ENCODE results near the gene CNTNAP5.

The CNTNAP5 gene

DNA sequence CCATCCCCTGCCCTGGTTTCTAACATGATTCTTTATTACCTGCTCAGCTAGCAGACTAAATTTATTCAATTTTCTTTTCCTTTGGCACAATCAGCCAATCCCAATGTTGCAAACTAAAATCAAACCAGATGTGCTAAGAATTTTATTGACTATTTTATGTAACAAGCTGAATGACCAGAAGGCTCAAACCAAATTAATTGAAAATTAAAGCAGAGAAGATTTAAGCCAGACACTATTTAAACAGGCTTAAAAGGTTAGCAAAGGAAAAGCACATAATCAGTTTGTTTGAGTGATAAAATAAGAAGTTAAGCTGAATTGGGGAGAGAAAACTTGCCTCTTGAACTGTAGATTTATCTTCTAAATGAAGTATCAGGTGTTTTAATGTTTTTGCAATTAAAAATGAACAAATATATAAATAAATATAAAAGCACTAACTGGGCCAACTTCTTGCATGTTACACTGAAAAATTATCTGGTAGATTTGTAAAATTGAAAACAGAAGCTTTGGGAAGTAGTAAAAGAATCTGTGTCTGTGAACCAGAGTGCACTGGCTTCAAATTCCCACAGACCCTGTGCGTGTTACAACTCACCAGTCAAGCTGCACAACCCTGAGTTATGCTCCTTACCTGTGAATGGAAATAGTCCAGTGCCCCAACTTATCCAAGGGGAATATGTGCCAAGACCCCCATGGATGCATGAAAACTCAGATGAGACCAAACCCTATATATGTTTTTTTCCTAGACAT is 283.4 kb downstream of the CNTNAP5 start:
- Histone ChIP-seq H3K36me3 (no peaks in the 10 kb centered on the region), H3K4me3 (ENCODE audit: low read depth, low read length) (no peak overlapping the region)

GRCh38 chr2:124309563-124310138 is 284.6 kb downstream of the CNTNAP5 start:
- DNase-seq: no peak
- no peaks in the 10 kb centered on the region for H3K36me3 ChIP-seq
- H3K27ac ChIP-seq: no peak overlapping the region
- TF ChIP-seq CTCF (IDR thresholded peaks at IDR 0.05; ENCODE audit: low read depth, low read length): no peak
- no peaks in the 10 kb centered on the region for H3K9me3 ChIP-seq (ENCODE audit: severe bottlenecking)
- H3K4me3 ChIP-seq (ENCODE audit: low read depth, low read length): no peak overlapping the region
- H3K27me3 ChIP-seq (ENCODE audit: insufficient read depth, low read depth, severe bottlenecking): no peaks in the 10 kb centered on the region

More for the DNA sequence above, 283.4 kb downstream of the CNTNAP5 start:
- no peak for TF ChIP-seq CTCF (IDR thresholded peaks at IDR 0.05; ENCODE audit: low read depth, low read length)
- Histone ChIP-seq H3K27me3 (ENCODE audit: insufficient read depth, low read depth, severe bottlenecking) (no peaks in the 10 kb centered on the region), H3K9me3 (ENCODE audit: severe bottlenecking) (no peaks in the 10 kb centered on the region), H3K27ac (no peak overlapping the region)
- DNase-seq: no peak

DNA sequence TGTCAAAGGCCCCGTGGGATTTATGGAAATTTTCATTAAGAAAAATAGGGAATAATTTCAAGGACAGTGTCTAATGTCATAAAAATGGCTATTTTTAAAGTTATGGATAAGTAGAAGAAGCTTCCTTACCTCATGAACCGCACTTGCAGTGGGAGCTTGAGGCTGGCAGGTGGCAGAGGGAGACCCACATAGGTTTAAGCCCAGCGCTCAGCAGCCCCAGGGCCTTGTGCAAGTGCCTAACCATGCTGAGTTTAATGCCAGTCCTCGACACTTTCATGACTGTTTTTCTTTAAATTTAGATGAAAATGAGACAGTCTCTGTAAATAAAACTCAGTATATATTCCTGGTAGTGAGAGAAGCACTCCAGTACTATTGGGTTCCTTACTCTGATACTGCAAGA is 285.6 kb downstream of the CNTNAP5 start:
- TF ChIP-seq CTCF (IDR thresholded peaks at IDR 0.05; ENCODE audit: low read depth, low read length): no peak
- Histone ChIP-seq H3K27me3 (ENCODE audit: insufficient read depth, low read depth, severe bottlenecking) (no peaks in the 10 kb centered on the region), H3K9me3 (ENCODE audit: severe bottlenecking) (no peaks in the 10 kb centered on the region), H3K27ac (no peak overlapping the region), H3K4me3 (ENCODE audit: low read depth, low read length) (no peak overlapping the region), H3K36me3 (no peaks in the 10 kb centered on the region)
- DNase-seq: no peak

- no peaks in the 10 kb centered on the region for H3K9me3 ChIP-seq (ENCODE audit: severe bottlenecking)
- no peak overlapping the region for H3K4me3 ChIP-seq (ENCODE audit: low read depth, low read length)
- DNase-seq: no peak
- no peak overlapping the region for H3K27ac ChIP-seq
- H3K36me3 ChIP-seq: no peaks in the 10 kb centered on the region
- no peaks in the 10 kb centered on the region for H3K27me3 ChIP-seq (ENCODE audit: insufficient read depth, low read depth, severe bottlenecking)
- no peak for TF ChIP-seq CTCF (IDR thresholded peaks at IDR 0.05; ENCODE audit: low read depth, low read length)
Observed at GRCh38 chr2:124314084-124314483, 289.0 kb downstream of the CNTNAP5 start.

DNA sequence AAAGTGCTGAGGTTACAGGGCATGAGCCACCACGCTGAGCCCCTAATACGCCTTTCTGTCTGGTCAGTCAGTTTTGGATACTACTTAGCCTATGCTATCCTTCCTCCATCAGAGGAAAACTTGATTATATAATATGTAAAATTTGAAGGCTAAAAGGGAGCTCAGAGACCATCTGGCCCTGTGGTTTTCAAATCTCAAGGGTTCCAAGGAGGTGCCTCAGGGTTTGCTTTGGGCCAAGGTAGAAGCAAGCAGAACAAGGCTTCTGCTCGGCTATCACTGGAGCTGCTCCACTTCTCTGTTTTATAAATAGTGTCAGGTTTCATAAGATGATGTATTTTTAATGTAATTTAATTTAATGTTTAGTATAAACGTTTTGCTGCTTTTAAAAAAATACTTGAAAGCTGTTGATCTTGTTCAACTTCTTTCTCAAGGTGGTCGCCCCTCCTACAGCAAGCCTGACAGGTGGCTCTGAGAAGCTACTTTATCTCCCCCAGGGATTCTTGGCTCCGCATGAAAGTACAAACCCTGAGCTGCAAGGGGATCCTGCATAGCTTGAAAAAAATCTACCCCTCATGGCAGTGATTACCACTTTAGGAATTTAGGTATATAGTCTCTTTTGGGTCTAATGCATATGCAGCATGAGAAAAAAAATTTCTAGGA is 290.3 kb downstream of the CNTNAP5 start:
- no peaks in the 10 kb centered on the region for H3K27me3 ChIP-seq (ENCODE audit: insufficient read depth, low read depth, severe bottlenecking)
- H3K4me3 ChIP-seq (ENCODE audit: low read depth, low read length): no peak overlapping the region
- no peak overlapping the region for H3K27ac ChIP-seq
- DNase-seq: no peak
- no peaks in the 10 kb centered on the region for H3K36me3 ChIP-seq
- no peak for TF ChIP-seq CTCF (IDR thresholded peaks at IDR 0.05; ENCODE audit: low read depth, low read length)
- no peaks in the 10 kb centered on the region for H3K9me3 ChIP-seq (ENCODE audit: severe bottlenecking)
